Esophagus squamous epithelium (tissue), 5 donors: ENCODE data around the gene SPOCK1. TPM values are rescaled to one million over a fixed set of nuclear protein-coding genes. Genes with fewer than 3 reads are reported as not detected.
"Not testable (repeated sequence)": the region's sequence is repeated elsewhere in the genome, so short reads cannot be mapped to it uniquely, and the experiment has no call there.

Source experiments
- DNase-seq: peaks from one replicate; lab custom pipeline; 2025; lab: John Stamatoyannopoulos, UW
- H3K27ac ChIP-seq, 4 donors: fragments of 200-600 bp; sonication (generic); one replicate each; pipeline ENCODE4 v1.5.1; 2016 to 2019; ENCODE audit warnings: mild to moderate bottlenecking in 1 of 4
- H3K27me3 ChIP-seq, 4 donors: fragments of 200-600 bp; sonication (generic); 1 replicate in 3 of 4; 2 replicates in 1 of 4; pipeline versions ENCODE4 v1.5.1 to v1.6.0; 2017 to 2021; ENCODE audit warnings: antibody characterized with exemption in 1 of 4
- H3K36me3 ChIP-seq, 3 donors: fragments of 200-600 bp; sonication (generic); one replicate each; pipeline ENCODE4 v1.5.1; 2016 to 2019
- H3K4me1 ChIP-seq, 3 donors: fragments of 200-600 bp; sonication (generic); one replicate each; pipeline ENCODE4 v1.5.1; 2017 to 2019
- H3K4me3 ChIP-seq, 4 donors: fragments of 200-600 bp; sonication (generic); 1 replicate in 3 of 4; 2 replicates in 1 of 4; pipeline ENCODE4 v1.5.1; 2016 to 2019; ENCODE audit warnings: mild to moderate bottlenecking in 2 of 4, moderate library complexity in 1 of 4
- H3K9me3 ChIP-seq, 3 donors: fragments of 200-600 bp; sonication (generic); one replicate each; pipeline ENCODE4 v1.5.1; 2016 to 2019
- POLR2A ChIP-seq, 4 donors: fragments of 450-650 bp; IDR thresholded peaks; one replicate each; pipeline ENCODE4 v1.6.1; 2017; ENCODE audit warnings: antibody characterized with exemption in 4 of 4, mild to moderate bottlenecking in 4 of 4, moderate library complexity in 3 of 4
- WGBS, 2 donors: methylation state at CpG; one replicate each; pipeline ENCODE4 v1.1.5; 2018; 5-methylcytosine and 5-hydroxymethylcytosine counted together
- intact Hi-C: fragments of 100-400 bp; cut with DNase I; formaldehyde crosslinking; loops from one replicate; pipeline ENCODE4 v1.15.0; 2022
- total RNA-seq, 4 donors: library from RNA; depleted of rRNA; stranded (reverse); fragments of >200 nt; gene quantifications; one replicate each; pipeline ENCODE4 v1.1.0, GENCODE V29; 2016
- TF ChIP-seq, protein P1 (sequence below), 6 experiments: fragments of 450-650 bp in 4 of 6; fragments of 200-600 bp in 2 of 6; sonication (generic) in 2 of 6; IDR thresholded peaks; one replicate each; pipeline ENCODE4 v1.5.1; 2016 to 2019; ENCODE audit warnings: antibody characterized with exemption in 6 of 6, mild to moderate bottlenecking in 4 of 6, moderate library complexity in 4 of 6
- donor health status: DM: yes; HTN: yes; CAD: no.

The SPOCK1 gene
- total RNA-seq, 4 donors from 2014 or later, result 0.99 to 21.9 (median 8.1) TPM

DNA sequence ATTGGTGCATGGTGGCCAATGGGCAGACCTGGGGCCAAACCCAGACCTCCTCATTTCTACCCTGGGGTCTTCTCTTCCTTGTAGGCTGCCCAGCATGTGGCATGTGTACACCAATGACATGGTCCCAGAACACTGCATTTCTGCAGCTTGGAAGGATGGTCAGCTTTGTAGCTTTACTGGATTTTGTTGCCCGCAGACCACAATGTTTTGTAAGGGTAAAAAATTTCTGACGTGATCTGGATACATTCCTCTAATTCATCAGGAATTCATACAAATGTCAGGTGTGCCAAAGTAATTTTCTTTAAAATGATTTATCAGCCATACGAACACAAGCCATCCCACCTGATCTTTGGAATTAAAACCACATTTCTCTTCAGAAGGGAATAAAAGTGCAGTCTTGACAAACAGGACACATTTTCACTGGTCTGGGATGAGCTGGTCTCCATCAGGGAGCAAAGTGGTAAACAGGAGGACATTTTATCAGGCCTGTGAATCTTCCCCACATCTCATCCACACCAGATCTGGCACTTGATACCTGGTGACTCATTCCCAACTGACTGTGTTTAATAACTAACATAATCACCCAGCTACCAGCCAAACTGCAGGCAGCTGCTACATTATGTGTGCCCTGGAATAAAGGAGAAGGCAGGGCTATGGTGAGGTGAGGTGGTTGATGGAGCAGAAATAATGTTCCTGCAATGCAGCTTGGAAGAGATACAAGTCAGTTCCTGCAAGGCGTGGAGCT is 103.9 kb downstream of the SPOCK1 start:
- H3K36me3 ChIP-seq, result no peaks in the 10 kb centered on the region
- H3K4me1 ChIP-seq, result peaks cover 0 to 5% (median 0%) of the 10 kb centered on the region in 3 donors
- H3K9me3 ChIP-seq, result no peaks in the 10 kb centered on the region
- no peak overlapping the region for H3K27ac ChIP-seq
- DNase-seq, result no peak
- intact Hi-C loops, result no loop called here
- no peaks in the 10 kb centered on the region for H3K27me3 ChIP-seq
- WGBS, 2 donors, result 68% methylated on average over 4 of the region's 4 CpGs
- H3K4me3 ChIP-seq, result no peak overlapping the region
- TF ChIP-seq, protein P1, sequence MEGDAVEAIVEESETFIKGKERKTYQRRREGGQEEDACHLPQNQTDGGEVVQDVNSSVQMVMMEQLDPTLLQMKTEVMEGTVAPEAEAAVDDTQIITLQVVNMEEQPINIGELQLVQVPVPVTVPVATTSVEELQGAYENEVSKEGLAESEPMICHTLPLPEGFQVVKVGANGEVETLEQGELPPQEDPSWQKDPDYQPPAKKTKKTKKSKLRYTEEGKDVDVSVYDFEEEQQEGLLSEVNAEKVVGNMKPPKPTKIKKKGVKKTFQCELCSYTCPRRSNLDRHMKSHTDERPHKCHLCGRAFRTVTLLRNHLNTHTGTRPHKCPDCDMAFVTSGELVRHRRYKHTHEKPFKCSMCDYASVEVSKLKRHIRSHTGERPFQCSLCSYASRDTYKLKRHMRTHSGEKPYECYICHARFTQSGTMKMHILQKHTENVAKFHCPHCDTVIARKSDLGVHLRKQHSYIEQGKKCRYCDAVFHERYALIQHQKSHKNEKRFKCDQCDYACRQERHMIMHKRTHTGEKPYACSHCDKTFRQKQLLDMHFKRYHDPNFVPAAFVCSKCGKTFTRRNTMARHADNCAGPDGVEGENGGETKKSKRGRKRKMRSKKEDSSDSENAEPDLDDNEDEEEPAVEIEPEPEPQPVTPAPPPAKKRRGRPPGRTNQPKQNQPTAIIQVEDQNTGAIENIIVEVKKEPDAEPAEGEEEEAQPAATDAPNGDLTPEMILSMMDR (IDR thresholded peaks at IDR 0.05), result no peak
- TF ChIP-seq POLR2A (IDR thresholded peaks at IDR 0.05), result no peak

DNA sequence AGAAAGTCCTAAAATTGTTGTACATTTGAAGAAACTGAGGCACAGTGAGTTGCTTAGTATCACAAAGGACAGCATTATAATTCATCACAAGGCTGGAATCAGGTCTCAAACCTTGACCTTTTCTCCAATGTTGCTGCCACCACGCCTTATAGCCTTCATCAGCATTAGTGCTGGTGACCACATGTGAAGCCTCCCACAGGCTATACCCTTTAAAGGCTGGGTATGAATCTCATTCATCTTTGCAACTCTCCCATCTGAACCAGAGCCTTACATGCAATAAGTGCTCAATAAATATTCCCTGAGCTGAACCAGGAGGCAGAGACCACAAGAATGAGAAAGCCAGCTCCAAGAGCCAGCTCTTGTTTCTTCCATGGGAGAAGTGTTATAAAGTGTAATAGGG is 104.7 kb downstream of the SPOCK1 start:
- no peak overlapping the region for H3K27ac ChIP-seq
- intact Hi-C loops, result no loop called here
- TF ChIP-seq, protein P1 (IDR thresholded peaks at IDR 0.05), result no peak
- TF ChIP-seq POLR2A (IDR thresholded peaks at IDR 0.05), result no peak
- DNase-seq, result no peak
- H3K27me3 ChIP-seq, result no peaks in the 10 kb centered on the region
- H3K4me1 ChIP-seq, result peaks cover 0 to 5% (median 0%) of the 10 kb centered on the region in 3 donors
- H3K36me3 ChIP-seq, result no peaks in the 10 kb centered on the region
- no peaks in the 10 kb centered on the region for H3K9me3 ChIP-seq
- no peak overlapping the region for H3K4me3 ChIP-seq
- 40 to 89% methylated on average over 1 of the region's 1 CpG for WGBS, 2 donors

GRCh38 chr5:137393196-137393993 is 105.7 kb downstream of the SPOCK1 start:
- H3K4me3 ChIP-seq, result no peak overlapping the region
- no peak for DNase-seq
- intact Hi-C loops, result no loop called here

DNA sequence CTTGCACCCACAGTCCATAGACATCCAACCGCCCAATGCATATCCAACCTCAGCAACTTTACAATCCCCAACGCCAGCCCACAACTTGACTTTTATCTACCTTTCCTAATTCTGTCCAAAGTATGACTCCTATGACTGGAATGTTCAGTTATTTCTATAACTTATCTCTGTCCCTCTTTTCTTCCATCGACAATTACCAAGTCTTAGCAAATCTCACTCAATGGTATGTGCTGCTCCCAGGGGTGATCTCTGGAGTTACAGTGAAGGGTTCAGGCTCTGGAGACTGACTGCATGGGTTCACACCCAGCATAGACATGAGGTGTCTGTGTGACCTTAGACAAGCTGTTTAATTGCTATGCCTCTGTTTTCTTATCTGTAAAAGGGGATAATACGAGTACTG is 106.9 kb downstream of the SPOCK1 start:
- no peak for DNase-seq
- Histone ChIP-seq H3K4me1 (peaks cover 0 to 5% (median 0%) of the 10 kb centered on the region in 3 donors), H3K9me3 (no peaks in the 10 kb centered on the region), H3K27me3 (no peaks in the 10 kb centered on the region), H3K27ac (no peak overlapping the region), H3K36me3 (no peaks in the 10 kb centered on the region), H3K4me3 (no peak overlapping the region)
- TF ChIP-seq, protein P1 (IDR thresholded peaks at IDR 0.05), result no peak
- TF ChIP-seq POLR2A (IDR thresholded peaks at IDR 0.05), result no peak
- 80 to 87% methylated on average over 4 of the region's 4 CpGs for WGBS, 2 donors
- intact Hi-C loops, result no loop called here

More at GRCh38 chr5:137393196-137393993, 105.7 kb downstream of the SPOCK1 start:
- WGBS, 2 donors, result 0 to 17% methylated on average over 1 of the region's 1 CpG
- Histone ChIP-seq H3K27ac (no peak overlapping the region), H3K4me1 (peaks cover 0 to 5% (median 0%) of the 10 kb centered on the region in 3 donors), H3K27me3 (no peaks in the 10 kb centered on the region), H3K36me3 (no peaks in the 10 kb centered on the region), H3K9me3 (no peaks in the 10 kb centered on the region)
- TF ChIP-seq, protein P1 (IDR thresholded peaks at IDR 0.05), result no peak

DNA sequence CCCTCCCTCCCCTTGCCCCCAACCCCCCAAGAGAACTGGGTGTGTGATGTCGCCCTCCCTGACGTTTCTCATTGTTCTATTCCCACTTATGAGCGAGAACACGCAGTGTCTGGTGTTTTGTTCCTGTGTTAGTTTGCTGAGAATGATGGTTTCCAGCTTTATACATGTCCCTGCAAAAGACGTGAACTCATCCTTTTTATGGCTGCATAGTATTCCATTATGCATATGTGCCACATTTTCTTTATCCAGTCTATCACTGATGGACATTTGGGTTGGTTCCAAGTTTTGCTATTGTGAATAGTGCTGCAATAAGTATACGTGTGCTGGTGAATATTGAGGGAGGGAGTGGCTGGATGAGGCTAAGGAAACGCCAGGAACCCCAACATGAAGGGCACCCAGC is 108.1 kb downstream of the SPOCK1 start:
- H3K36me3 ChIP-seq, DNase-seq, H3K9me3 ChIP-seq, H3K4me3 ChIP-seq, H3K27ac ChIP-seq, intact Hi-C loops, H3K4me1 ChIP-seq, H3K27me3 ChIP-seq: not testable (repeated sequence)
- WGBS, 2 donors, result 71 to 86% methylated on average over 7 of the region's 7 CpGs
